Neural cell (in vitro differentiated cells): Measurements from ENCODE around the gene TRIB2.

Experiments
- EZH2 ChIP-seq: fragments of 200-600, 300-800 bp; shearing (Covaris generic), sonication (generic); IDR thresholded peaks from 2 replicates; pipeline ENCODE4 v1.6.1; 2014; ENCODE audit warnings: antibody characterized with exemption, low read length, borderline replicate concordance, mild to moderate bottlenecking; ENCODE audit not compliant: insufficient read depth, poor library complexity, severe bottlenecking
- REST ChIP-seq: IDR thresholded peaks from 2 replicates; pipeline ENCODE4 v1.6.1; 2012; ENCODE audit warnings: borderline replicate concordance
- SMC3 ChIP-seq: fragments of 450-650 bp; conservative IDR thresholded peaks from 2 replicates; pipeline ENCODE4 v1.6.1; 2014; ENCODE audit warnings: antibody characterized with exemption, mild to moderate bottlenecking, moderate library complexity; ENCODE audit not compliant: poor library complexity
- TAF1 ChIP-seq: IDR thresholded peaks from 2 replicates; pipeline ENCODE4 v1.6.1; 2012; ENCODE audit warnings: low read depth
- TF ChIP-seq, protein P1 (sequence below): fragments of 450-650 bp; IDR thresholded peaks from 2 replicates; pipeline ENCODE4 v1.5.1; 2014; ENCODE audit warnings: antibody characterized with exemption, mild to moderate bottlenecking, moderate library complexity; ENCODE audit not compliant: poor library complexity, severe bottlenecking

GRCh38 chr2:12770300-12770968 is 53.7 kb downstream of the TRIB2 start:
- TF ChIP-seq EZH2 (no peak), REST (no peak), TAF1 (no peak), SMC3 (no peak)
- TF ChIP-seq, protein P1, sequence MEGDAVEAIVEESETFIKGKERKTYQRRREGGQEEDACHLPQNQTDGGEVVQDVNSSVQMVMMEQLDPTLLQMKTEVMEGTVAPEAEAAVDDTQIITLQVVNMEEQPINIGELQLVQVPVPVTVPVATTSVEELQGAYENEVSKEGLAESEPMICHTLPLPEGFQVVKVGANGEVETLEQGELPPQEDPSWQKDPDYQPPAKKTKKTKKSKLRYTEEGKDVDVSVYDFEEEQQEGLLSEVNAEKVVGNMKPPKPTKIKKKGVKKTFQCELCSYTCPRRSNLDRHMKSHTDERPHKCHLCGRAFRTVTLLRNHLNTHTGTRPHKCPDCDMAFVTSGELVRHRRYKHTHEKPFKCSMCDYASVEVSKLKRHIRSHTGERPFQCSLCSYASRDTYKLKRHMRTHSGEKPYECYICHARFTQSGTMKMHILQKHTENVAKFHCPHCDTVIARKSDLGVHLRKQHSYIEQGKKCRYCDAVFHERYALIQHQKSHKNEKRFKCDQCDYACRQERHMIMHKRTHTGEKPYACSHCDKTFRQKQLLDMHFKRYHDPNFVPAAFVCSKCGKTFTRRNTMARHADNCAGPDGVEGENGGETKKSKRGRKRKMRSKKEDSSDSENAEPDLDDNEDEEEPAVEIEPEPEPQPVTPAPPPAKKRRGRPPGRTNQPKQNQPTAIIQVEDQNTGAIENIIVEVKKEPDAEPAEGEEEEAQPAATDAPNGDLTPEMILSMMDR: no peak
